Activated CD8-positive, alpha-beta memory T cell treated with anti-CD3 and anti-CD28 coated beads, Interleukin-2, amount 50 U/mL, for 4 hours (primary cell): Measurements from ENCODE around the gene C7orf57.
"Not testable (repeated sequence)": the region's sequence is repeated elsewhere in the genome, so short reads cannot be mapped to it uniquely, and the experiment has no call there.

Source experiments
- DNase-seq: peaks from one replicate; pipeline ENCODE4 v3.0.0-alpha.2; 2020

C7orf57 gene

GRCh38 chr7:48038815-48039506, 3.6 kb downstream of the C7orf57 start:
- no peak for DNase-seq

- DNase-seq, result no peak
These were observed 5.8 kb downstream of the C7orf57 start for GRCh38 chr7:48040944-48041652.

GRCh38 chr7:48041653-48041970, 6.3 kb downstream of the C7orf57 start:
- DNase-seq, result no peak

GRCh38 chr7:48042216-48042615, 6.9 kb downstream of the C7orf57 start:
- no peak for DNase-seq

GRCh38 chr7:48042636-48043035, 7.3 kb downstream of the C7orf57 start:
- DNase-seq, result no peak

GRCh38 chr7:48045195-48045765, 9.9 kb downstream of the C7orf57 start:
- no peak for DNase-seq

GRCh38 chr7:48046458-48046857, 11.1 kb downstream of the C7orf57 start:
- peak; percentile 16 for DNase-seq

- no peak for DNase-seq
These were observed 12.8 kb downstream of the C7orf57 start for GRCh38 chr7:48048113-48048512.

GRCh38 chr7:48049850-48050249, 14.5 kb downstream of the C7orf57 start:
- no peak for DNase-seq

- no peak for DNase-seq
These were observed 17.4 kb downstream of the C7orf57 start for GRCh38 chr7:48052748-48053147.

- no peak for DNase-seq
These were observed 18.4 kb downstream of the C7orf57 start for GRCh38 chr7:48053736-48054135.

- no peak for DNase-seq
These were observed 23.6 kb downstream of the C7orf57 start for GRCh38 chr7:48058990-48059389.

GRCh38 chr7:48059706-48060105, 24.4 kb downstream of the C7orf57 start:
- DNase-seq, result no peak

GRCh38 chr7:48063985-48064384, 28.6 kb downstream of the C7orf57 start:
- DNase-seq, result no peak

GRCh38 chr7:48067475-48067874, 32.1 kb downstream of the C7orf57 start:
- no peak for DNase-seq

GRCh38 chr7:48074204-48074654, 38.9 kb downstream of the C7orf57 start:
- no peak for DNase-seq

- DNase-seq, result no peak
These were observed 42.1 kb downstream of the C7orf57 start for GRCh38 chr7:48077423-48077822.

- no peak for DNase-seq
These were observed 43.1 kb downstream of the C7orf57 start for GRCh38 chr7:48078470-48078869.

GRCh38 chr7:48082378-48082777, 47.0 kb downstream of the C7orf57 start:
- DNase-seq, result not testable (repeated sequence)

GRCh38 chr7:48083114-48083830, 47.9 kb downstream of the C7orf57 start:
- DNase-seq, result no peak

- peak; percentile 69 for DNase-seq
These were observed 49.5 kb downstream of the C7orf57 start for GRCh38 chr7:48084727-48085432.

- DNase-seq, result no peak
These were observed 50.1 kb downstream of the C7orf57 start for GRCh38 chr7:48085433-48085791.

GRCh38 chr7:48085942-48086341, 50.6 kb downstream of the C7orf57 start:
- DNase-seq, result no peak
